GM19240 (cell line): ENCODE data around the gene MALSU1.

ENCODE experiments used
- DNase-seq: peaks from one replicate; pipeline ENCODE4 v3.0.0; 2011; ENCODE audit warnings: low spot score; ENCODE audit not compliant: insufficient read length

Gene MALSU1

GRCh38 chr7:23335136-23335535 lies 36.0 kb downstream of the MALSU1 start:
- no peak for DNase-seq

- no peak for DNase-seq
Measured at GRCh38 chr7:23335621-23336020, 36.5 kb downstream of the MALSU1 start.

- DNase-seq, result no peak
Measured at GRCh38 chr7:23336086-23336485, 36.9 kb downstream of the MALSU1 start.

- no peak for DNase-seq
Measured at GRCh38 chr7:23336799-23337283, 37.7 kb downstream of the MALSU1 start.

- DNase-seq, result no peak
Measured at GRCh38 chr7:23337374-23337773, 38.2 kb downstream of the MALSU1 start.

GRCh38 chr7:23338439-23338838 lies 39.3 kb downstream of the MALSU1 start:
- no peak for DNase-seq

GRCh38 chr7:23338863-23339262 lies 39.7 kb downstream of the MALSU1 start:
- no peak for DNase-seq

- no peak for DNase-seq
Measured at GRCh38 chr7:23341846-23342598, 42.9 kb downstream of the MALSU1 start.

- no peak for DNase-seq
Measured at GRCh38 chr7:23343102-23343501, 44.0 kb downstream of the MALSU1 start.

GRCh38 chr7:23343806-23344475 lies 44.8 kb downstream of the MALSU1 start:
- DNase-seq, result no peak

- DNase-seq, result no peak
Measured at GRCh38 chr7:23345601-23346000, 46.5 kb downstream of the MALSU1 start.

- DNase-seq, result peak; percentile 19
Measured at GRCh38 chr7:23346316-23346715, 47.2 kb downstream of the MALSU1 start.

- DNase-seq, result no peak
Measured at GRCh38 chr7:23347033-23347681, 48.0 kb downstream of the MALSU1 start.

- DNase-seq, result no peak
Measured at GRCh38 chr7:23347682-23348180, 48.6 kb downstream of the MALSU1 start.

GRCh38 chr7:23349484-23350157 lies 50.5 kb downstream of the MALSU1 start:
- no peak for DNase-seq

- no peak for DNase-seq
Measured at GRCh38 chr7:23350466-23350865, 51.3 kb downstream of the MALSU1 start.

GRCh38 chr7:23353172-23353571 lies 54.0 kb downstream of the MALSU1 start:
- DNase-seq, result no peak

GRCh38 chr7:23356168-23356567 lies 57.0 kb downstream of the MALSU1 start:
- no peak for DNase-seq

- DNase-seq, result no peak
Measured at GRCh38 chr7:23356726-23357125, 57.6 kb downstream of the MALSU1 start.

- DNase-seq, result no peak
Measured at GRCh38 chr7:23357190-23358093, 58.3 kb downstream of the MALSU1 start.
